Mucosa of stomach (tissue), 1 donor: ENCODE results near the gene ARHGAP42.

Experiments used
- H3K27me3 ChIP-seq: one replicate; pipeline ENCODE4 v1.7.0; 2013; ENCODE audit warnings: mild to moderate bottlenecking, low read length; ENCODE audit not compliant: control insufficient read depth, insufficient read depth
- H3K36me3 ChIP-seq: one replicate; pipeline ENCODE4 v1.7.0; 2013; ENCODE audit warnings: low read length; ENCODE audit not compliant: control insufficient read depth, insufficient read depth
- H3K4me1 ChIP-seq: one replicate; pipeline ENCODE4 v1.7.0; 2013; ENCODE audit warnings: mild to moderate bottlenecking, low read length; ENCODE audit not compliant: control insufficient read depth, insufficient read depth
- H3K4me3 ChIP-seq: one replicate; pipeline ENCODE4 v1.7.0; 2013; ENCODE audit warnings: low read length
- H3K9ac ChIP-seq: one replicate; pipeline ENCODE4 v1.7.0; 2013; ENCODE audit warnings: mild to moderate bottlenecking, low read length, moderate library complexity
- H3K9me3 ChIP-seq: one replicate; pipeline ENCODE4 v1.7.0; 2013; ENCODE audit warnings: mild to moderate bottlenecking, low read length, moderate library complexity; ENCODE audit not compliant: control insufficient read depth
- donor health status: Pancreatic carcinoma.

The ARHGAP42 gene

GRCh38 chr11:101014600-101015285, 327.7 kb downstream of the ARHGAP42 start:
- Histone ChIP-seq H3K9ac (no peak overlapping the region), H3K27me3 (no peaks in the 10 kb centered on the region), H3K9me3 (no peaks in the 10 kb centered on the region), H3K36me3 (no peaks in the 10 kb centered on the region), H3K4me1 (no peaks in the 10 kb centered on the region), H3K4me3 (no peak overlapping the region)

- Histone ChIP-seq H3K27me3 (no peaks in the 10 kb centered on the region), H3K9ac (no peak overlapping the region), H3K4me1 (no peaks in the 10 kb centered on the region), H3K9me3 (no peaks in the 10 kb centered on the region), H3K36me3 (no peaks in the 10 kb centered on the region), H3K4me3 (no peak overlapping the region)
Measured at GRCh38 chr11:101019870-101020269, 332.8 kb downstream of the ARHGAP42 start.

GRCh38 chr11:101022256-101022655, 335.2 kb downstream of the ARHGAP42 start:
- no peaks in the 10 kb centered on the region for H3K4me1 ChIP-seq
- no peaks in the 10 kb centered on the region for H3K27me3 ChIP-seq
- no peak overlapping the region for H3K4me3 ChIP-seq

GRCh38 chr11:101028644-101029043, 341.6 kb downstream of the ARHGAP42 start:
- Histone ChIP-seq H3K4me3 (no peak overlapping the region), H3K36me3 (no peaks in the 10 kb centered on the region), H3K4me1 (no peaks in the 10 kb centered on the region), H3K9ac (no peak overlapping the region), H3K9me3 (no peaks in the 10 kb centered on the region), H3K27me3 (no peaks in the 10 kb centered on the region)

More at GRCh38 chr11:101022256-101022655, 335.2 kb downstream of the ARHGAP42 start:
- Histone ChIP-seq H3K9me3 (no peaks in the 10 kb centered on the region), H3K36me3 (no peaks in the 10 kb centered on the region), H3K9ac (no peak overlapping the region)

- Histone ChIP-seq H3K36me3 (no peaks in the 10 kb centered on the region), H3K4me1 (no peaks in the 10 kb centered on the region), H3K9me3 (no peaks in the 10 kb centered on the region), H3K27me3 (no peaks in the 10 kb centered on the region), H3K4me3 (no peak overlapping the region), H3K9ac (no peak overlapping the region)
Measured at GRCh38 chr11:101030015-101030414, 342.9 kb downstream of the ARHGAP42 start.

- H3K36me3 ChIP-seq, result no peaks in the 10 kb centered on the region
- no peak overlapping the region for H3K9ac ChIP-seq
- no peak overlapping the region for H3K4me3 ChIP-seq
- H3K4me1 ChIP-seq, result no peaks in the 10 kb centered on the region
- no peaks in the 10 kb centered on the region for H3K9me3 ChIP-seq
- no peaks in the 10 kb centered on the region for H3K27me3 ChIP-seq
Measured at GRCh38 chr11:101030692-101031091, 343.6 kb downstream of the ARHGAP42 start.

- H3K4me1 ChIP-seq, result no peaks in the 10 kb centered on the region
- H3K27me3 ChIP-seq, result no peaks in the 10 kb centered on the region
- H3K9ac ChIP-seq, result no peak overlapping the region
- no peaks in the 10 kb centered on the region for H3K36me3 ChIP-seq
- H3K4me3 ChIP-seq, result no peak overlapping the region
- H3K9me3 ChIP-seq, result no peaks in the 10 kb centered on the region
Measured at GRCh38 chr11:101031713-101032112, 344.6 kb downstream of the ARHGAP42 start.

GRCh38 chr11:101032991-101033390, 345.9 kb downstream of the ARHGAP42 start:
- Histone ChIP-seq H3K27me3 (no peaks in the 10 kb centered on the region), H3K9ac (no peak overlapping the region), H3K9me3 (no peaks in the 10 kb centered on the region), H3K4me1 (no peaks in the 10 kb centered on the region), H3K4me3 (no peak overlapping the region), H3K36me3 (no peaks in the 10 kb centered on the region)

- H3K4me1 ChIP-seq, result no peaks in the 10 kb centered on the region
- H3K9me3 ChIP-seq, result no peaks in the 10 kb centered on the region
- H3K27me3 ChIP-seq, result no peaks in the 10 kb centered on the region
- no peak overlapping the region for H3K9ac ChIP-seq
- H3K36me3 ChIP-seq, result no peaks in the 10 kb centered on the region
- H3K4me3 ChIP-seq, result no peak overlapping the region
Measured at GRCh38 chr11:101034076-101034475, 347.0 kb downstream of the ARHGAP42 start.

GRCh38 chr11:101035872-101036271, 348.8 kb downstream of the ARHGAP42 start:
- no peaks in the 10 kb centered on the region for H3K27me3 ChIP-seq
- H3K9me3 ChIP-seq, result no peaks in the 10 kb centered on the region
- H3K4me1 ChIP-seq, result no peaks in the 10 kb centered on the region
- H3K9ac ChIP-seq, result no peak overlapping the region
- no peaks in the 10 kb centered on the region for H3K36me3 ChIP-seq
- H3K4me3 ChIP-seq, result no peak overlapping the region
